Fibroblast of lung (primary cell): ENCODE data around the gene MLN.

Experiments used
- EZH2 ChIP-seq: IDR thresholded peaks from 2 replicates; pipeline ENCODE4 v1.5.1; 2012; ENCODE audit warnings: low read length, control low read depth, mild to moderate bottlenecking; ENCODE audit errors: missing control alignments
- TF ChIP-seq, protein P1 (sequence below), 2 donors: IDR thresholded peaks in 1 of 2; conservative IDR thresholded peaks in 1 of 2; 1 replicate in 1 of 2; 2 replicates in 1 of 2; pipeline ENCODE4 v1.5.1; 2011 to 2012; ENCODE audit warnings: low read length in 2 of 2, control low read depth in 1 of 2, inconsistent platforms in 1 of 2, low read depth in 1 of 2, mild to moderate bottlenecking in 1 of 2

DNA sequence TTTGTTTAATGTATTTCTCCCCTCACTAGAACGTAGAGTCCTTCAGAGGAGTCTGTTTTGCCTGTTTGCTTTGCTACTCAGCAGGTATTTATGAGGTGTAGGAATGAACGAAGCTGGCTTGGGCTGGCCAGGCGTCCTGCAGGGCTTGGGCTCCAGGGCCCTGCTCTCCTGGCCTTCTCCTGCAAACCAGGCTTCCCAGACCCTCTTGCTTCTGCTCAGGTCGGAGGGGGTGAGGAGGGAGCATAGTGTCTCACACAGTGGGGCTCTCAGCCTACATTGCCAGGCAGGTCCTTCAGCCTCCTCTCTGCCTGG lies 24.6 kb upstream of the MLN start:
- TF ChIP-seq, protein P1, sequence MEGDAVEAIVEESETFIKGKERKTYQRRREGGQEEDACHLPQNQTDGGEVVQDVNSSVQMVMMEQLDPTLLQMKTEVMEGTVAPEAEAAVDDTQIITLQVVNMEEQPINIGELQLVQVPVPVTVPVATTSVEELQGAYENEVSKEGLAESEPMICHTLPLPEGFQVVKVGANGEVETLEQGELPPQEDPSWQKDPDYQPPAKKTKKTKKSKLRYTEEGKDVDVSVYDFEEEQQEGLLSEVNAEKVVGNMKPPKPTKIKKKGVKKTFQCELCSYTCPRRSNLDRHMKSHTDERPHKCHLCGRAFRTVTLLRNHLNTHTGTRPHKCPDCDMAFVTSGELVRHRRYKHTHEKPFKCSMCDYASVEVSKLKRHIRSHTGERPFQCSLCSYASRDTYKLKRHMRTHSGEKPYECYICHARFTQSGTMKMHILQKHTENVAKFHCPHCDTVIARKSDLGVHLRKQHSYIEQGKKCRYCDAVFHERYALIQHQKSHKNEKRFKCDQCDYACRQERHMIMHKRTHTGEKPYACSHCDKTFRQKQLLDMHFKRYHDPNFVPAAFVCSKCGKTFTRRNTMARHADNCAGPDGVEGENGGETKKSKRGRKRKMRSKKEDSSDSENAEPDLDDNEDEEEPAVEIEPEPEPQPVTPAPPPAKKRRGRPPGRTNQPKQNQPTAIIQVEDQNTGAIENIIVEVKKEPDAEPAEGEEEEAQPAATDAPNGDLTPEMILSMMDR (conservative IDR thresholded peaks at IDR 0.05 in 1 of 2, IDR thresholded peaks at IDR 0.05 in 1 of 2; ENCODE audit: low read depth in 1 of 2, low read length in 2 of 2): no peak
- TF ChIP-seq EZH2: no peak
